OCI-LY3 (cell line): Measurements from ENCODE around the gene NDUFAF5.

Experiments used
- H2AFZ ChIP-seq: fragments of 200-600, 300-600 bp; shearing (Covaris generic); 2 replicates; pipeline ENCODE4 v1.6.0; 2014; ENCODE audit warnings: antibody characterized with exemption, low read depth, low read length
- H3K27ac ChIP-seq: fragments of 200-600, 300-600 bp; sonication (generic); 2 replicates; pipeline ENCODE4 v1.5.1; 2014; ENCODE audit warnings: mild to moderate bottlenecking, low read length, moderate library complexity, mixed read lengths
- H3K27me3 ChIP-seq: fragments of 200-600, 300-600 bp; sonication (generic); 2 replicates; pipeline ENCODE4 v1.6.1; 2014; ENCODE audit warnings: low read depth, low read length, mixed read lengths
- H3K36me3 ChIP-seq: fragments of 200-600, 300-600 bp; sonication (generic); replicated peaks from 2 replicates; pipeline ENCODE3; 2014; ENCODE audit warnings: low read depth, low read length, mixed read lengths
- H3K4me1 ChIP-seq: fragments of 300-600, 200-600 bp; sonication (generic); 2 replicates; pipeline ENCODE4 v1.6.1; 2014; ENCODE audit warnings: low read length, mixed read lengths
- H3K4me2 ChIP-seq: fragments of 200-600, 300-600 bp; sonication (generic); 2 replicates; pipeline ENCODE4 v1.6.1; 2014; ENCODE audit warnings: low read length, mixed read lengths
- H3K4me3 ChIP-seq: fragments of 300-600, 200-600 bp; sonication (generic); 2 replicates; pipeline ENCODE4 v1.5.1; 2014; ENCODE audit warnings: antibody characterized with exemption, mild to moderate bottlenecking, low read length, moderate library complexity
- H3K79me2 ChIP-seq: fragments of 300-600, 200-600 bp; shearing (Covaris generic); 2 replicates; pipeline ENCODE4 v1.6.1; 2014; ENCODE audit warnings: mild to moderate bottlenecking, low read length, mixed read lengths
- H3K9ac ChIP-seq: fragments of 300-600, 200-600 bp; shearing (Covaris generic); 2 replicates; pipeline ENCODE4 v1.6.0; 2014; ENCODE audit warnings: mild to moderate bottlenecking, low read length, moderate library complexity
- H3K9me3 ChIP-seq: fragments of 200-600, 300-600 bp; shearing (Covaris generic); 2 replicates; pipeline ENCODE4 v1.6.1; 2014; ENCODE audit warnings: low read length, mixed read lengths; ENCODE audit not compliant: insufficient read depth
- H4K20me1 ChIP-seq: fragments of 200-600, 300-600 bp; sonication (generic); 2 replicates; pipeline ENCODE4 v1.6.1; 2016; ENCODE audit warnings: low read length, mixed read lengths; ENCODE audit not compliant: insufficient read depth
- EZH2phosphoT487 ChIP-seq: fragments of 200-600 bp; shearing (Covaris generic); IDR thresholded peaks from 2 replicates; pipeline ENCODE4 v1.6.1; 2018; ENCODE audit warnings: antibody characterized with exemption, mixed run types, low read depth
- TF ChIP-seq, protein P1 (sequence below): fragments of 200-600, 300-600 bp; sonication (generic); IDR thresholded peaks from 2 replicates; pipeline ENCODE4 v1.5.1; 2014; ENCODE audit warnings: antibody characterized with exemption, low read length, low read depth

Gene NDUFAF5

DNA sequence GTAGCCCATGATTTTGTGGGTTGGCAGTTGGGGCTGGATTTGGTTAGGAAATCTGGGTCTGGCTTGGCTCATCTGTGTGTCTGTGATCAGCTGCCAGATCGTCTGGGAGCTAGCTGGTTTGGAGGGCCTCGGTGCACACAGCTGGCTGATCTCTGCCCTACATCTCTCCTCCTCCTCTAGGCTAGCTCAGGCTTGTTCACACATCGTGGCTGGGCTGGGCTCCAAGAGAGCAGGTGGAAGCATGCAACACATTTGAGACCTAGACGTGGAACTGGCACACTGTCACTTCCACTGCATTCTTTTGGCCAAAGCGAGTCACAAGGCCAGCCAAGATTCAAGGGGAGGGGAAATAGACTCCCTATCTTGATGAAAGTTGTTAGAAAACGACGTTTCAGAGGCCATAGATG is 15.9 kb downstream of the NDUFAF5 start:
- no peak for TF ChIP-seq EZH2phosphoT487
- TF ChIP-seq, protein P1, sequence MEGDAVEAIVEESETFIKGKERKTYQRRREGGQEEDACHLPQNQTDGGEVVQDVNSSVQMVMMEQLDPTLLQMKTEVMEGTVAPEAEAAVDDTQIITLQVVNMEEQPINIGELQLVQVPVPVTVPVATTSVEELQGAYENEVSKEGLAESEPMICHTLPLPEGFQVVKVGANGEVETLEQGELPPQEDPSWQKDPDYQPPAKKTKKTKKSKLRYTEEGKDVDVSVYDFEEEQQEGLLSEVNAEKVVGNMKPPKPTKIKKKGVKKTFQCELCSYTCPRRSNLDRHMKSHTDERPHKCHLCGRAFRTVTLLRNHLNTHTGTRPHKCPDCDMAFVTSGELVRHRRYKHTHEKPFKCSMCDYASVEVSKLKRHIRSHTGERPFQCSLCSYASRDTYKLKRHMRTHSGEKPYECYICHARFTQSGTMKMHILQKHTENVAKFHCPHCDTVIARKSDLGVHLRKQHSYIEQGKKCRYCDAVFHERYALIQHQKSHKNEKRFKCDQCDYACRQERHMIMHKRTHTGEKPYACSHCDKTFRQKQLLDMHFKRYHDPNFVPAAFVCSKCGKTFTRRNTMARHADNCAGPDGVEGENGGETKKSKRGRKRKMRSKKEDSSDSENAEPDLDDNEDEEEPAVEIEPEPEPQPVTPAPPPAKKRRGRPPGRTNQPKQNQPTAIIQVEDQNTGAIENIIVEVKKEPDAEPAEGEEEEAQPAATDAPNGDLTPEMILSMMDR = no peak
- H3K27ac ChIP-seq = no peak overlapping the region
- no peaks in the 10 kb centered on the region for H3K4me1 ChIP-seq

DNA sequence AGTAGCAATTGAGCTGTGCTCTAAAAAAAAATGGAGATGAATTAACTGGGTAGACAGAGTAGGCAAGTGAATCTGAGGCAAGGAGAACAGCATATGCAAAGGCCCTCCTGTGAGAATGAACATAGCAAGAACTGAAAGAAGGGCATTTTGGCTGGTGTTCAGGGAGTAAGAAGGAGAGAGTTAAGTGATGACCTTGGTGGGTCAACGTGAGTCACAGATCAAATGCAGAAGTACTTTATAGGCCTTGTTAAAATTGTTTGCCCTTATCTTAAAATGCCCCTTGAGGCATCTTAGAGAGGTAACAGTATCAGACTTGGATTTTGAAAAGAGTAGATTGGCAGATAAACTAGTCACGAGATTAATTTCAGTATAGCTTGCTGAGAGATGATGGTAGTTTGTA is 24.5 kb downstream of the NDUFAF5 start:
- Histone ChIP-seq H3K9me3 (no peaks in the 10 kb centered on the region), H3K4me2 (no peak overlapping the region), H3K27ac (no peak overlapping the region), H3K79me2 (no peaks in the 10 kb centered on the region), H3K4me3 (no peak overlapping the region), H2AFZ (no peak overlapping the region), H3K4me1 (no peaks in the 10 kb centered on the region), H3K36me3 (peaks cover 61% of the 10 kb centered on the region), H3K9ac (no peak overlapping the region), H3K27me3 (no peaks in the 10 kb centered on the region), H4K20me1 (no peaks in the 10 kb centered on the region)
- TF ChIP-seq, protein P1 = no peak
- TF ChIP-seq EZH2phosphoT487 = no peak

More for the DNA sequence above, 15.9 kb downstream of the NDUFAF5 start:
- Histone ChIP-seq H2AFZ (no peak overlapping the region), H3K4me3 (no peak overlapping the region), H3K9ac (no peak overlapping the region), H3K4me2 (no peak overlapping the region), H4K20me1 (no peaks in the 10 kb centered on the region), H3K36me3 (peaks cover 41% of the 10 kb centered on the region), H3K79me2 (no peaks in the 10 kb centered on the region), H3K9me3 (no peaks in the 10 kb centered on the region), H3K27me3 (no peaks in the 10 kb centered on the region)

DNA sequence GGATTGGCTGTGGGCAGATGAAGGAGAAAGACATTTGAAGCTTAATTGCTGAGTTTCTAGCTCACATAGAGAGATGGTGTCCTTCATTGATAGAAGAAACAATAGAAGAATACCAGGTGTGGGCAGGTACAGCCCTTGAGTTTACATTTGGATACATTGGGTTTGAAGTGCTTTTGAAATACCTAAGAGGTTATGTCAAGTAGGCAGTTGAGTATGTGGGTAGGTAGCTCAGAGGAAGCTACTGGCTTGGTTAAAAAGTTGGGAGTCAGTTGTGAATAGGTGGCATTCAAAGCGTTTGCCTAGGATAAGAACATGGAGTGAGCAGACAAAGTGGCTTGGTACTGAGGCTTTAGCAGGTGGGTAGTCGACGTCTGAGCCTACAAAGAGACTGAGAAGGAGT is 25.0 kb downstream of the NDUFAF5 start:
- Histone ChIP-seq H3K27me3 (no peaks in the 10 kb centered on the region), H3K9ac (no peak overlapping the region), H3K4me1 (no peaks in the 10 kb centered on the region), H3K79me2 (no peaks in the 10 kb centered on the region), H4K20me1 (no peaks in the 10 kb centered on the region), H3K36me3 (peaks cover 63% of the 10 kb centered on the region), H2AFZ (no peak overlapping the region), H3K9me3 (no peaks in the 10 kb centered on the region), H3K27ac (no peak overlapping the region), H3K4me2 (no peak overlapping the region), H3K4me3 (no peak overlapping the region)
- no peak for TF ChIP-seq EZH2phosphoT487
- TF ChIP-seq, protein P1 = no peak

- H3K79me2 ChIP-seq = no peaks in the 10 kb centered on the region
- no peak overlapping the region for H3K9ac ChIP-seq
- no peaks in the 10 kb centered on the region for H4K20me1 ChIP-seq
- H3K4me2 ChIP-seq = no peak overlapping the region
- TF ChIP-seq, protein P1 = no peak
- TF ChIP-seq EZH2phosphoT487 = no peak
- peaks cover 67% of the 10 kb centered on the region for H3K36me3 ChIP-seq
- no peaks in the 10 kb centered on the region for H3K4me1 ChIP-seq
- H3K27me3 ChIP-seq = no peaks in the 10 kb centered on the region
- no peak overlapping the region for H3K27ac ChIP-seq
- no peaks in the 10 kb centered on the region for H3K9me3 ChIP-seq
- no peak overlapping the region for H2AFZ ChIP-seq
- H3K4me3 ChIP-seq = no peak overlapping the region
These were observed 25.6 kb downstream of the NDUFAF5 start for GRCh38 chr20:13810446-13810845.
